GM21737 (cell line): ENCODE results near the gene GTF3C4.

Experiments
- ATAC-seq: cut with Tn5 transposase; IDR thresholded peaks from one replicate; pipeline ENCODE4 v1.9.1; 2021; ENCODE audit warnings: mild to moderate bottlenecking, moderate library complexity; ENCODE audit not compliant: unreplicated experiment

Gene GTF3C4

GRCh38 chr9:132647806-132648205 lies 22.5 kb upstream of the GTF3C4 start:
- ATAC-seq = no peak

- ATAC-seq = no peak
Observed at GRCh38 chr9:132648283-132648682, 22.0 kb upstream of the GTF3C4 start.

- no peak for ATAC-seq
Observed at GRCh38 chr9:132648685-132649084, 21.6 kb upstream of the GTF3C4 start.

- no peak for ATAC-seq
Observed at GRCh38 chr9:132651259-132651658, 19.0 kb upstream of the GTF3C4 start.

- no peak for ATAC-seq
Observed at GRCh38 chr9:132656299-132656698, 14.0 kb upstream of the GTF3C4 start.

GRCh38 chr9:132662152-132662945 lies 7.9 kb upstream of the GTF3C4 start:
- no peak for ATAC-seq

- ATAC-seq = no peak
Observed at GRCh38 chr9:132663117-132663516, 7.1 kb upstream of the GTF3C4 start.

- no peak for ATAC-seq
Observed at GRCh38 chr9:132663851-132664250, 6.4 kb upstream of the GTF3C4 start.

- no peak for ATAC-seq
Observed at GRCh38 chr9:132669319-132669697, 956 bp upstream of the GTF3C4 start.

GRCh38 chr9:132669698-132670456 lies 387 bp upstream of the GTF3C4 start, which contains the start of gene DDX31:
DDX31 (minus strand) TSS chr9:132669983; CDS start chr9:132669934, 49 bp downstream.
- ATAC-seq = peak; percentile 56

- ATAC-seq = no peak
Observed at GRCh38 chr9:132671620-132672412, 1.6 kb downstream of the GTF3C4 start.

- no peak for ATAC-seq
Observed at GRCh38 chr9:132672413-132672690, 2.1 kb downstream of the GTF3C4 start.

- no peak for ATAC-seq
Observed at GRCh38 chr9:132673355-132673754, 3.1 kb downstream of the GTF3C4 start.

- no peak for ATAC-seq
Observed at GRCh38 chr9:132674485-132674884, 4.2 kb downstream of the GTF3C4 start.

GRCh38 chr9:132677976-132678375 lies 7.7 kb downstream of the GTF3C4 start:
- no peak for ATAC-seq

- ATAC-seq = no peak
Observed at GRCh38 chr9:132679946-132680625, 9.8 kb downstream of the GTF3C4 start.

GRCh38 chr9:132681561-132681960 lies 11.3 kb downstream of the GTF3C4 start:
- ATAC-seq = no peak

GRCh38 chr9:132683873-132684272 lies 13.6 kb downstream of the GTF3C4 start:
- no peak for ATAC-seq

GRCh38 chr9:132690696-132691095 lies 20.4 kb downstream of the GTF3C4 start:
- no peak for ATAC-seq

GRCh38 chr9:132694144-132694543 lies 23.9 kb downstream of the GTF3C4 start:
- ATAC-seq = no peak

GRCh38 chr9:132697230-132697629 lies 27.0 kb downstream of the GTF3C4 start:
- ATAC-seq = no peak
